WERI-Rb-1 (cell line): Measurements from ENCODE around the gene PNPLA3.
A peak's percentile ranks its signal among the peaks of the same experiment; 100 is the strongest.

Experiments
- DNase-seq: peaks from one replicate; pipeline ENCODE4 v3.0.0-alpha.2; 2020
- H3K27ac ChIP-seq: fragments of 250-450 bp; sonication (Bioruptor Pico); 2 replicates; pipeline ENCODE4 v1.5.1; 2020; ENCODE audit warnings: mild to moderate bottlenecking, moderate library complexity
- H3K27me3 ChIP-seq: fragments of 250-450 bp; sonication (Bioruptor Pico); 2 replicates; pipeline ENCODE4 v1.5.1; 2021; ENCODE audit warnings: mild to moderate bottlenecking, low read depth, moderate library complexity; ENCODE audit not compliant: insufficient read depth, severe bottlenecking
- H3K36me3 ChIP-seq: fragments of 250-450 bp; sonication (Bioruptor Pico); 2 replicates; pipeline ENCODE4 v1.5.1; 2020; ENCODE audit warnings: mild to moderate bottlenecking, moderate library complexity
- H3K4me3 ChIP-seq: 2 replicates; pipeline ENCODE4 v1.5.1; 2011; ENCODE audit warnings: low read depth, mild to moderate bottlenecking, control low read depth, low read length
- H3K9me3 ChIP-seq: fragments of 250-450 bp; sonication (Bioruptor Pico); 2 replicates; pipeline ENCODE4 v1.5.1; 2021; ENCODE audit warnings: mild to moderate bottlenecking, moderate library complexity; ENCODE audit not compliant: severe bottlenecking
- TF ChIP-seq, protein P1 (sequence below): IDR thresholded peaks from 2 replicates; pipeline ENCODE4 v1.5.1; 2011; ENCODE audit warnings: low read depth, mild to moderate bottlenecking, control low read depth, inconsistent platforms, low read length

PNPLA3 gene

GRCh38 chr22:43983808-43984207 is 60.2 kb downstream of the PNPLA3 start:
- Histone ChIP-seq H3K27me3 (no peaks in the 10 kb centered on the region), H3K27ac (no peak overlapping the region), H3K9me3 (no peaks in the 10 kb centered on the region), H3K36me3 (peaks cover 41% of the 10 kb centered on the region), H3K4me3 (no peak overlapping the region)
- no peak for DNase-seq
- TF ChIP-seq, protein P1, sequence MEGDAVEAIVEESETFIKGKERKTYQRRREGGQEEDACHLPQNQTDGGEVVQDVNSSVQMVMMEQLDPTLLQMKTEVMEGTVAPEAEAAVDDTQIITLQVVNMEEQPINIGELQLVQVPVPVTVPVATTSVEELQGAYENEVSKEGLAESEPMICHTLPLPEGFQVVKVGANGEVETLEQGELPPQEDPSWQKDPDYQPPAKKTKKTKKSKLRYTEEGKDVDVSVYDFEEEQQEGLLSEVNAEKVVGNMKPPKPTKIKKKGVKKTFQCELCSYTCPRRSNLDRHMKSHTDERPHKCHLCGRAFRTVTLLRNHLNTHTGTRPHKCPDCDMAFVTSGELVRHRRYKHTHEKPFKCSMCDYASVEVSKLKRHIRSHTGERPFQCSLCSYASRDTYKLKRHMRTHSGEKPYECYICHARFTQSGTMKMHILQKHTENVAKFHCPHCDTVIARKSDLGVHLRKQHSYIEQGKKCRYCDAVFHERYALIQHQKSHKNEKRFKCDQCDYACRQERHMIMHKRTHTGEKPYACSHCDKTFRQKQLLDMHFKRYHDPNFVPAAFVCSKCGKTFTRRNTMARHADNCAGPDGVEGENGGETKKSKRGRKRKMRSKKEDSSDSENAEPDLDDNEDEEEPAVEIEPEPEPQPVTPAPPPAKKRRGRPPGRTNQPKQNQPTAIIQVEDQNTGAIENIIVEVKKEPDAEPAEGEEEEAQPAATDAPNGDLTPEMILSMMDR = no peak

GRCh38 chr22:43985532-43985931 is 61.9 kb downstream of the PNPLA3 start:
- H3K9me3 ChIP-seq = no peaks in the 10 kb centered on the region
- H3K27me3 ChIP-seq = no peaks in the 10 kb centered on the region
- TF ChIP-seq, protein P1 = no peak
- no peak for DNase-seq
- H3K36me3 ChIP-seq = peaks cover 49% of the 10 kb centered on the region
- no peak overlapping the region for H3K27ac ChIP-seq
- no peak overlapping the region for H3K4me3 ChIP-seq

DNA sequence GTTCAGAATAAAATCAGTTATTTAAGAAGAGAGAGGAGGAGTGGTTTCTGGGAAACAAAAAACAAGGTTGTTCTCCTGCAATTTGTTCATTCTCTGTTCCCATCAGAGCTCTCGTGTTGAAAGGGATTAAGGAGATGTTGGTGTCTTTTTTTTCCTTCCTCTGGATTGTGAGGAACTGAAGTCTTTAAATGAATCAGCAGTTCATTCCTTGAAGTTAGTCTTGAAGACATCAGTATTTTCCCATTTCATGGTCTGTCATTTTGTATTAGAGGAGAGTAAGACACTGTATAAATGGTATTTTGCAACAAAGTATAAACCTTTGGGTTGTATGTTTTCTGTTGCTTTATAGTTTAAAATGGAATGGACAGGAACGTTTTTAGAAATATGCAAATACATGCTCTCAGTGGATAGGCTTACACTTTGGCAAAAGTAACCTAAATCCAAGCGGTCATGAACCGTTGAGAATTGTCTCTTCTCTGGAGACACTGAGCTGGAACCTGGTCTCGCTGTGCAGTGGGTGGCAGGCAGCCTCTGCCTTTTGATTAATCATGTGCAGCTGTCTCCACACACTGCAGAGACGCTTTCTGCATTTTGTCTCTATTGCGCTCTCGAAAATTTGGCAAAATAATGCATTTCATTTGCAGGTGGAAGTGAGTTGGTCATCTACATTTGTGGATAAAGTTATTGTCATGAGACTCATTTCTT is 64.7 kb downstream of the PNPLA3 start:
- TF ChIP-seq, protein P1 = no peak
- Histone ChIP-seq H3K27me3 (no peaks in the 10 kb centered on the region), H3K36me3 (peaks cover 63% of the 10 kb centered on the region), H3K27ac (no peak overlapping the region), H3K4me3 (no peak overlapping the region), H3K9me3 (no peaks in the 10 kb centered on the region)
- no peak for DNase-seq

GRCh38 chr22:43988960-43989359 is 65.4 kb downstream of the PNPLA3 start:
- H3K36me3 ChIP-seq = peaks cover 66% of the 10 kb centered on the region
- H3K4me3 ChIP-seq = no peak overlapping the region
- TF ChIP-seq, protein P1 = no peak

GRCh38 chr22:43990044-43990443 is 66.4 kb downstream of the PNPLA3 start:
- no peaks in the 10 kb centered on the region for H3K27me3 ChIP-seq
- peak; percentile 76 for DNase-seq
- H3K27ac ChIP-seq = no peak overlapping the region
- TF ChIP-seq, protein P1 = no peak
- no peaks in the 10 kb centered on the region for H3K9me3 ChIP-seq
- no peak overlapping the region for H3K4me3 ChIP-seq
- peaks cover 66% of the 10 kb centered on the region for H3K36me3 ChIP-seq

More at GRCh38 chr22:43988960-43989359, 65.4 kb downstream of the PNPLA3 start:
- H3K27me3 ChIP-seq = no peaks in the 10 kb centered on the region
- DNase-seq = no peak
- no peaks in the 10 kb centered on the region for H3K9me3 ChIP-seq
- H3K27ac ChIP-seq = no peak overlapping the region
